MG63 (cell line): ENCODE results near the gene PEX11G. TPM values are rescaled to one million over a fixed set of nuclear protein-coding genes. Genes with fewer than 3 reads are reported as not detected.

ENCODE experiments used
- DNase-seq: peaks from one replicate; pipeline ENCODE4 v3.0.0-alpha.2; 2020
- H3K27me3 ChIP-seq: fragments of 250-450 bp; sonication (Bioruptor Pico); 2 replicates; pipeline ENCODE4 v1.5.1; 2020; ENCODE audit warnings: mild to moderate bottlenecking, moderate library complexity
- H3K36me3 ChIP-seq: fragments of 250-450 bp; sonication (Bioruptor Pico); 2 replicates; pipeline ENCODE4 v1.5.1; 2020; ENCODE audit warnings: mild to moderate bottlenecking, moderate library complexity
- H3K4me3 ChIP-seq: fragments of 250-450 bp; sonication (Bioruptor Pico); 2 replicates; pipeline ENCODE4 v1.5.1; 2020; ENCODE audit warnings: mild to moderate bottlenecking, moderate library complexity
- H3K9me3 ChIP-seq: fragments of 250-450 bp; sonication (Bioruptor Pico); 2 replicates; pipeline ENCODE4 v1.5.1; 2020; ENCODE audit warnings: mild to moderate bottlenecking, moderate library complexity
- total RNA-seq: library from RNA; depleted of rRNA; stranded (reverse); fragments of >200 nt; shearing (Covaris generic); gene quantifications from 2 replicates; pipeline ENCODE4 v1.2.3, GENCODE V29; 2014; ENCODE audit warnings: low replicate concordance

The PEX11G gene
- total RNA-seq, 1 experiment from 2014 or later, result not detected

DNA sequence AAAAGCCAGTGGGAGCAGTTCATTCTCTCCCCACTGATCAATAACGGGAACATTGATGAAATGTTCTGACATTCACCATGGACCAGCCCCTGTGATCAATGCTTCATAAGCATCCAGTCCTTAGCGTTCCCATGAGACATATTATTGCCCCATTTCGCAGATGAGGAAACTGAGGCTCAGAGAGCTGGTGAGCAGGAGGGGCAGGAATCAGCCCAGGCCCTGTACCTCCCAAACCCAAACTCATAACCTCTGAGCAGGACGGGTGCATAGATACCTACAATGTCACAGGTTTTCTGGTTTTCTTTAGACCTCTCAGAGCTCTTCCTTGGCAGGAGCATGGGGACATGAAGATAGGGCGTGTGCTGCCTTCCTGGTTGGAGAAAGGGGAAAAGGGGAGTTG, 35.7 kb upstream of the PEX11G start:
- Histone ChIP-seq H3K4me3 (no peak overlapping the region), H3K36me3 (peaks cover 10% of the 10 kb centered on the region), H3K9me3 (no peaks in the 10 kb centered on the region), H3K27me3 (no peaks in the 10 kb centered on the region)
- no peak for DNase-seq

DNA sequence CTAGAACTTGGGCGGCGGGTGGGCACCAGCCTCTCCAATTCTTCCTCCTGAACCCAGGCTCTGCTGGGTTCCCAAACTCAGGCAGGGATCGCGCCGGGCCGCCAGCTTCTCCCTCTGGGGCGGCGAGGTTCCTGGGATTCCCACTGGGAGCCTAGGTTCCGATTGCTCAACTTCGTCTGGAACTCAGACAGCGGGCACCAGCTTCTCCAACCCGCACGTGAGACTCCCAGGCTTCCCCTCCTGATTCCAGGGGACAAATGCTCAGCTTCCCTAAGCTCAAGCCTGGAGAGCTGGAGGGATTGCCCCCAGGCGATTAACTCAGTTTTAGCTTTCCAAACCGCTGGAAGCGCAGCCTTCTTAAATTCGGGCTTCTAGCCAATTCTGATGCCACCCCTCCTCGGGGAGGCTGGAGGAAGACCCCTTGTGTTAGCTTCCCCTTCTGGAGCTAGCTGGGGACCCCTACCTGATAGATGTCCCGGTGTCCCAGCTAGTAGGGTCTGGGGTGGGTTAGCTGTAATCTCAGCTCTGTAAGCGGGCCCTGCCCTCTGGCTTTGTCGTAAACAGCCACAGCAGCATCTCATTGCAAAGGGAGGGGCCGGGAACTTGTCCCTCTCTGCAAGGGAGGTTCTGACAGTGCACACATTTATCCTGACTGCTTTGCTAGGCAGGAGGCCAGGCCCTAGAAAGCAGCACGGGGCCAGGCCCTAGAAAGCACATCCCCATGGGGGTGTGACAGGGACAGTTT, 34.3 kb upstream of the PEX11G start:
- Histone ChIP-seq H3K4me3 (peak overlapping the region; percentile 63), H3K36me3 (peaks cover 8% of the 10 kb centered on the region), H3K27me3 (no peaks in the 10 kb centered on the region), H3K9me3 (no peaks in the 10 kb centered on the region)
- no peak for DNase-seq

DNA sequence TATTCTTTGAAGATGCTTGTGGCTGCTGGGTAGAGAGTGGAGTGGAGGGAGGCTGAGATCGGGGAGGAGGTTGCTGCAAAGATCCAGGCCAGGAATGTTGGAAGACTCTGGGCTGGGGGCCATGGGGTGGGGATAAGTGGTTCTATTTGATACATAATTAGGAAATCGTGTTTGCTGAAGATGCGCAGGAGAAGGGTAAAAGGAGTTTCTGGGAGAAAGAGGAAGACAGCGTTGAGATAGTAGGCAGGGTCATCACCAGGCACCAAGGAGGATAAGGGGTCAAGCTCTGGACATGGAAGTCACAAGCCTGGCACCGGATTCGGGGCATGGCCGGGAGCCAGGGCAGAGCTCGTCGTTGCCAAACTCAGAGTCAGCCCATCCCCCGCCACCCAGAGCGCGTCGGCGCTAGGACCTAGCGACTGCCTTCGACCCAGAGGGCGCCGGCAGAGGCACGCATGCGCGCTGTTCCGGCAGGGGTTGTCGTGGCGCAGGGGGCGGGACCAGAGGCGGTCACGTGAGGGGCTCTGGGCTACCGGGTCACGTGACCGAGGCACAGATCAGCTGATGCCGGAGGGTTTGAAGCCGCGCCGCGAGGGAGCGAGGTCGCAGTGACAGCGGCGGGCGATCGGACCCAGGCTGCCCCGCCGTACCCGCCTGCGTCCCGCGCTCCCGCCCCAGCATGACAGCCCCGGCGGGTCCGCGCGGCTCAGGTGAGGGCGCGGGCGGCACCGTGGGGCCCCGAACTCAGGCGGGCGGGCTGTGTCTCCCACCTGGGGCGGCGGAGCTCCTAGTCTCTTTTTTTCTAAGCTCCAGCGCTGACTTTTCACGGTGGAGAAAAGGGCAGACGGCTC, 33.5 kb upstream of the PEX11G start, which contains the start of gene MCOLN1:
Gene MCOLN1, plus strand, starts transcription at position 553 of the 851 bp plus-strand sequence. Its CDS starts 127 bp downstream, at position 680.
- Histone ChIP-seq H3K27me3 (no peaks in the 10 kb centered on the region), H3K4me3 (peak within 1 kb of the TSS; percentile 63), H3K9me3 (no peaks in the 10 kb centered on the region), H3K36me3 (peaks cover 8% of the 10 kb centered on the region)
- peak; percentile 99 for DNase-seq

DNA sequence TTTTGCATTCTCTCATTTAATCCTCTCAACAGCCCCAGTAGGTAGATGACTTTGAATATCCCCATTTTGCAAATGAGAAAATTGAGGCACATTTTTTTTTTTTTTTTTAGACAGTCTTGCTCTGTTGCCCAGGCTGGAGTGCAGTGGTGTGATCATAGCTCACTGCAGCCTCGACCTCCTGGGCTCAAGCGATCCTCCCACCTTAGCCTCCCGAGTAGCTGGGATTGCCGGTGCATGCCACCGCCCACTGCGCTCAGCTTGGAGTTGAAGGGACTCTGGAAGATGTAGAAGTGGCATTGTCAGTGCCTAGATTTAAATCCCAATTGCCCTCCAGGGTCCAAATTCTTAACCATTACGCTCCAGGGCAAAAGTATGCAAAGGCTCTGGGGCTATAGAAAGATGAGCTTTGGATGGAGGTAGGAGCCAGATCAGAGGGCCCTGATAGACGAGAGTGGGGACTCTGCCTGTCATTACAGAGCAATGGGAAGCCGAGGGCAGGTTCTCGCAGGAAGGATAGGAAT, 32.8 kb upstream of the PEX11G start:
- no peaks in the 10 kb centered on the region for H3K27me3 ChIP-seq
- H3K9me3 ChIP-seq, result no peaks in the 10 kb centered on the region
- H3K4me3 ChIP-seq, result peak overlapping the region; percentile 63
- peaks cover 8% of the 10 kb centered on the region for H3K36me3 ChIP-seq
- DNase-seq, result no peak

DNA sequence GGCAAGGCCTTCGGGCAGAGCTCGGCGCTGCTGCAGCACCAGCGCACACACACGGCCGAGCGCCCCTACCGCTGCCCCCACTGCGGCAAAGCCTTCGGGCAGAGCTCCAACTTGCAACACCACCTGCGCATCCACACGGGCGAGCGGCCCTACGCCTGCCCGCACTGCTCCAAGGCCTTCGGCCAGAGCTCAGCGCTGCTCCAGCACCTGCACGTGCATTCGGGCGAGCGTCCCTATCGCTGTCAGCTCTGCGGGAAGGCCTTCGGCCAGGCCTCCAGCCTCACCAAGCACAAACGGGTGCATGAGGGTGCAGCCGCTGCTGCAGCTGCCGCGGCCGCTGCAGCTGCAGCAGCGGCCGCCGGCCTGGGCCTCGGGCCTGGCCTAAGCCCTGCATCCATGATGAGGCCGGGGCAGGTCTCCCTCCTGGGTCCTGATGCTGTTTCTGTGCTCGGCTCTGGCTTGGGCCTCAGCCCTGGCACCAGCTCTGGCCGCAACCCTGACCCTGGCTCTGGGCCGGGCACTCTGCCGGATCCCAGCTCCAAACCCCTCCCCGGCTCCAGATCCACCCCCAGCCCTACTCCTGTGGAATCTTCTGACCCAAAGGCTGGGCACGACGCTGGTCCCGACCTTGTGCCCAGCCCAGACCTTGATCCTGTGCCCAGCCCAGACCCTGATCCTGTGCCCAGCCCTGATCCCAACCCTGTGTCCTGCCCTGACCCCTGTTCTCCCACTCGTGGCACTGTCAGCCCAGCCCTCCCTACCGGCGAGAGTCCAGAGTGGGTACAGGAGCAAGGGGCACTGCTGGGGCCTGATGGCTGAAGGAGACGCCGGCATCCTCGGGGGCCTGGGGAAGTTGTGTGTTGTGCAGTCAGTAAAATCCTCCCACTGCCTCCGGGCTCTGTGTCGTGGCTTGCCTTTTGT, 31.6 kb upstream of the PEX11G start:
- Histone ChIP-seq H3K36me3 (no peaks in the 10 kb centered on the region; the same call in 1 of the 2 replicates), H3K27me3 (no peaks in the 10 kb centered on the region), H3K9me3 (no peaks in the 10 kb centered on the region), H3K4me3 (no peak overlapping the region)
- DNase-seq, result no peak

DNA sequence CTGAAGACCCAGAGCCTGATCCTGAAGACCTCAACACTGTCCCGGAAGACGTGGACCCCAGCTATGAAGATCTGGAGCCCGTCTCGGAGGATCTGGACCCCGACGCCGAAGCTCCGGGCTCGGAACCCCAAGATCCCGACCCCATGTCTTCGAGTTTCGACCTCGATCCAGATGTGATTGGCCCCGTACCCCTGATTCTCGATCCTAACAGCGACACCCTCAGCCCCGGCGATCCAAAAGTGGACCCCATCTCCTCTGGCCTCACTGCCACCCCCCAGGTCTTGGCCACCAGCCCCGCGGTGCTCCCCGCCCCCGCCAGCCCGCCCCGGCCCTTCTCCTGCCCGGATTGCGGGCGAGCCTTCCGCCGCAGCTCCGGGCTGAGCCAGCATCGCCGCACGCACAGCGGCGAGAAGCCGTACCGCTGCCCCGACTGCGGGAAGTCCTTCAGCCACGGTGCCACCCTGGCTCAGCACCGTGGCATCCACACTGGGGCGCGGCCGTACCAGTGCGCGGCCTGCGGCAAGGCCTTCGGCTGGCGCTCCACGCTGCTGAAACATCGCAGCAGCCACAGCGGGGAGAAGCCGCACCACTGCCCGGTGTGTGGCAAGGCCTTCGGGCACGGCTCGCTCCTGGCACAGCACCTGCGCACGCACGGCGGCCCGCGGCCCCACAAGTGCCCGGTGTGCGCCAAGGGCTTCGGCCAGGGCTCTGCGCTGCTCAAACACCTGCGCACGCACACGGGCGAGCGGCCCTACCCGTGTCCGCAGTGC, 30.7 kb upstream of the PEX11G start:
- no peak overlapping the region for H3K4me3 ChIP-seq
- no peaks in the 10 kb centered on the region for H3K27me3 ChIP-seq
- no peak for DNase-seq
- no peaks in the 10 kb centered on the region; the same call in 1 of the 2 replicates for H3K36me3 ChIP-seq
- no peaks in the 10 kb centered on the region for H3K9me3 ChIP-seq

DNA sequence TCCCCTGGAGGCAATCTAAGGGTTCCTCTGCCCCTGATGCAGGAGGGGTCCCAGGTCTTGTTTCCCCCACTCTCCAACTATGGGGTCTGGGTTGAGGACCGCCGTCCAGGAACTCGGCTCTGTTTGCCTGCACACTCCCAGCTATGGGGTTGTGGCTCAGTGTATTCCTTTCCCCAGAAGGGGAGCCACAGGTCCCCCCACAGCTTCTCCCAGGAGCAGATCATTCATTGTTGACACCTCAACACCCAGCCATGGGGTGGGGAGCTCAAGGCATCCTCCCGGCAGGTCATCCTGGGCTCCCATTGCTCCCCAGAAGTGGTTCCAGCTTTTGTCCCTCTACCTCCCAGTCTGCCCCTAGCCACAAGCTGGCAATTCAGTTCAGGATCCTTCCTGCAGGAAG, 28.0 kb upstream of the PEX11G start:
- Histone ChIP-seq H3K9me3 (no peaks in the 10 kb centered on the region), H3K4me3 (peak overlapping the region; percentile 68), H3K36me3 (no peaks in the 10 kb centered on the region), H3K27me3 (no peaks in the 10 kb centered on the region)
- DNase-seq, result no peak

DNA sequence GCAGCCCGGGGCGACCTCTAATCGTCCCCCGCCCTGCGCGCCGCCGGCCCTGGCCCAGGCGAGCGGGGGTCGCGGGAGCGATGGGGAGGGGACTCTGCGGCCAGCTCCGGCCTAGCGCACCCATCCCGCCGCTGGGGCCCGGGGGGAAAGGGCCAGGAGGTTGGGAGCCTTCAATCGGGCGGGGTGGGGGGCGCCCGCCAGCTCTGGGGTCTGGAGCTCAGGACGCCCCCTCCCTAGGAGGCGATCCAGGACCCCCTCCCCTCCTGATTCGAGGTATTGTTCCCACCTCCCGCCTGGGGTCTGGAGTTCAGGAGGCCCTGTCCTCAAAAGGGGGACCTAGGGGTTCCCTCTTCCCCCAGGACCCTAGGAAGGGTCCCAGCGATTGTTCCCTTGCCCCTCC, 27.5 kb upstream of the PEX11G start:
- H3K4me3 ChIP-seq, result peak overlapping the region; percentile 68
- H3K27me3 ChIP-seq, result no peaks in the 10 kb centered on the region
- no peaks in the 10 kb centered on the region for H3K36me3 ChIP-seq
- DNase-seq, result no peak
- H3K9me3 ChIP-seq, result no peaks in the 10 kb centered on the region

DNA sequence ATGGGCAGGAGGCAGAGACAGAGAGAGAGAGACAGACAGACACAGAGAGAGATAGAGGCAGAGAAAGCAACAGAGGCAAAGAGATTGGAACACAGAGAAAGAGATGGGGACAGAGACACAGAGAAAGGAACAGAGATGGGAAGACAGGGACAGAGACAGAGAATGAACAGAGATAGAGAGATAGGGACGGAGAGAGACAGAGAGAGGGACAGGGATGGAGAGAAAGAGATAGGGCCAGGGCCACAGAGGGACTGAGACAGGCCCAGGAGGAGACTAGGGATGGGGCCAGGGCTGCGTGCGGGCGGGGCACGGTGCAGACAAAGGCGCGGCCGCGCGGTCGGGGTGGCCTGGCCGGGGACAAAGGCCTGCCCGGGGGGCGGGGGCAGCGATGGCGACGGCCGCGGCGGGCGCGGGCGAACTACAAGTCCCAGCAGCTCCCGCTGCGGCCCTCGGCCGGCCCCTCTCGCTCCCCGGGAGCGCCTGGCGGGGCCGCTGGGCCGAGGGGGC, 26.9 kb upstream of the PEX11G start, which contains the start of gene ZNF358:
Gene ZNF358, plus strand, starts transcription at position 459 of the 507 bp plus-strand sequence. CDS start 3,140 bp downstream, outside the sequence.
- peak; percentile 88 for DNase-seq
- Histone ChIP-seq H3K36me3 (no peaks in the 10 kb centered on the region), H3K4me3 (peak within 1 kb of the TSS; percentile 68), H3K27me3 (no peaks in the 10 kb centered on the region), H3K9me3 (no peaks in the 10 kb centered on the region)

DNA sequence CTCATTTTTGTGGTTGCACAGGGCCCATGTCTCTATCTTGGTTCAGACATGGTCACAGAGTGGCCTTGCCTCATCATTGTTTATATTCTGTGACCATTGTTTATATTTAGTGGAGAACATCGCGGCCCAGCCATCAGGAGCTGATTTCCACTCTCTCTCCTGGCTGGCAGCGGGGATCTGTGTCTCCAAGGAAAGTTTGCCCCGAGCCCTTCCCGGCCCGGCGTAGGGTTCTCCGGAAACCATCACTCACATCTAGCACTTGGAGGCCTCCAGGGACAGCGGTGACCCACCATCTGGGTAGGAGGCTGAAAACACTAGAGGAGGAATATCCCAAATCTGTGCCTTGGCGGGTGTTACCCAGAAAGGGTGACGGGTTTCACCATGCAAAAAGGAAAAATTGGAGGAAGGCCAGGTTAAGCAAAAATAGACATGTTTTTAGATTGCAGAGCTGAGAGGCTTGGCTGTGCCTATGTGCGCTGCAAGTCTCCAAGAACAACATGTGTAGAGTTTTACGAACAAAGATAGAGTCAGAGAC, 26.3 kb upstream of the PEX11G start:
- Histone ChIP-seq H3K9me3 (no peaks in the 10 kb centered on the region), H3K27me3 (peaks cover 4% of the 10 kb centered on the region), H3K4me3 (peak overlapping the region; percentile 45), H3K36me3 (no peaks in the 10 kb centered on the region)
- no peak for DNase-seq

DNA sequence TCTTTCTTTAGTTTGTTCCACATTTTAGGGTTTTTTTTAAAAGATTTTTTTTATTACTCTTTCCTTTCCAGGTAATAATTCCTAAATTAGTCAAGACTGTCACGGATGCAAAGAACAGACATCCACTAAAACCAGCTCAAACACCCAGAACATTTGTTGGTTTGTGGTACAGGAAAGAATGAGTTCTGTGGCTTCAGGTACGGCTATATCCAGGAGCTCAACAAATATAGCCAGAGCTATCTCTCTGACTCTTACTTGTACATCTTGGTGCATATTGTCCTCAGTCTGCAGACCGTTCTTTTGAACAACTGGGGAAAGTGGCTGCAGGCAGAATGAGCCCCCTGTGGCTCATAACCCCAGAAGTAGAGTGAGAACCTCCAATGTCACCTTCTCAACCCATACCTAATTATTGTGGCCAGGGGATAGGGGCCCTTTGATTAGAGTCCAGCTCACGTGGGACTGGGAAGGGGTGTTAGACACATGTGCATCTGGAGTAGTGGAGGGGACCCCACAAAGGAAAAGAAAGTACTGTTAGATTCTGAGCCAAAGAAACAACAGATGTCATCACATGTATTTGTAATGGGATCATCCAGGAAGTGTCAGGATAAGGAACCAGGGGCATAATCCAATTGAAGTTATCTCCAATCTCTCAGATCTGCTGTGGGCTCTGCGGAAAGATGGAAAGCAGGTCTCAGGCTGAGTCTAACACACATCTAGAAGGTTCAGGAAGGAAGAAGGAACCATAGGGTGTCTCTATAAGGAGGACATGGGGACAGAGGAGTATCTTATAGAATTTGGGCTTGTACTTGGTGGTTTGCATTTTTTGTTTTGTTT, 25.2 kb upstream of the PEX11G start:
- H3K9me3 ChIP-seq, result no peaks in the 10 kb centered on the region
- no peaks in the 10 kb centered on the region for H3K36me3 ChIP-seq
- no peak overlapping the region for H3K4me3 ChIP-seq
- H3K27me3 ChIP-seq, result peaks cover 4% of the 10 kb centered on the region
- DNase-seq, result no peak

DNA sequence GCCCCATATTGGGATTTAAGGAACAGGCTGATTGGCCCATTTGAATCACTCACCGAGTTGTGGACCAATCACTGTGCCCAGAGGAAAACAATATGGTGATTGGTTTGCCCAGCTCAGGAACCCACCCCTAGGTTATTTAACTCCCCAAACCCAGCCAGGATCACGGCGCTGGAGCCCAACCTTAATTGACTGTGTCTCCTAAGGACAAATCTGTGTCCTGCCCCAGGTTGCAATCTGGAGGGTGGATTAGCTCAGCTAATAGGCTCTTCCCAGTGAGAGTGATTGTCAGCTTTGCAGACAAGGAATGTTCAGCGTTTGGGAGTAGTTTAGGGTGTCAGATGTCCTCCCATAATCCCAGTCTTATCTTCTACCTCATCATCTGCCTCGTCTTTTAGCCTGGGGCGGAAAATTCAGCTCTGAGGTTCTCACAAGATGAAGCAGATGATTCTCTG, 23.6 kb upstream of the PEX11G start:
- no peak for DNase-seq
- H3K27me3 ChIP-seq, result peaks cover 4% of the 10 kb centered on the region
- no peaks in the 10 kb centered on the region for H3K36me3 ChIP-seq
- no peak overlapping the region for H3K4me3 ChIP-seq
- no peaks in the 10 kb centered on the region for H3K9me3 ChIP-seq

DNA sequence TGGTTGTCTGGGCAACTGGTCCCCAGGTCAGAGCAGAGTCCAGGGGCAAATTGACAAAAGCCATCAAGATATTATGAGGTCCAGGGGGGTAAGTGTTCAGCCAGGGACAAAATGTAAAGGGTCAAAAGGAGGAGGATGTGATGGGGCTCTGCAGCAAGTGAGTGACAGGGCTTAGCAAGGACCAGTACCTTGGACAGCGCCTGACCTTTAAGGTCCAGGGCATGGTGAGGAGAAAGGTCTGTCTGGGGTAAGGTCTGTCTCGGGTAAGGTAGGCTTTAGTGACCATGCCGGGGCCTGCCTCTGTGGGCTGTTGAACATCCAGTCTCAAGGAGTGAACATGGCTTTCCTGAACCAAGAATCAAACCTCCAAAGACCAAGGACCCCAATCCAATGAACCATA, 20.8 kb upstream of the PEX11G start:
- Histone ChIP-seq H3K4me3 (no peak overlapping the region), H3K27me3 (peaks cover 4% of the 10 kb centered on the region), H3K36me3 (no peaks in the 10 kb centered on the region), H3K9me3 (no peaks in the 10 kb centered on the region)
- DNase-seq, result no peak

DNA sequence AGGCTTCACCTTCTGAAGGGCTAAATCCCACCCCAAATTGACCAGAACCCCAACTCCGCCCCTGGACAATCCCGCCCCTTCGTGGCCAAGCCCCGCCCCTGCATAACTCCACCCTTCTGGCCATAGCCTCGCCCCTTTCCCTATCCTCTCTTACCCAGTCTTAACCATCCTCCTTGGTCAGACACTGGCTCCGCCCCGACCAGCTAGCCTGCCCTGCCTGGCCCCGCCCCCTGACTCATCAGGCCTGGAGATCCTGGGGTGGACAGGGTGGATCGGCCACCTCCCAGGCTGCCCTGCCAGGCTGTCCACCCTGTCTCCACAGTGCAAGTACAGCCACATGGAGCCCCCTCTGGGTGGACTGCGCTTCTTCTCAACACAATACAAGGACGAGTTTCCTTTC, 19.0 kb upstream of the PEX11G start:
- Histone ChIP-seq H3K4me3 (no peak overlapping the region), H3K36me3 (no peaks in the 10 kb centered on the region), H3K27me3 (peaks cover 4% of the 10 kb centered on the region), H3K9me3 (no peaks in the 10 kb centered on the region)
- DNase-seq, result peak; percentile 99
